GM12801 (cell line): ENCODE results near the gene CAPN9.

ENCODE experiments used
- CTCF ChIP-seq: IDR thresholded peaks from one replicate; pipeline ENCODE4 v1.5.1; 2011; ENCODE audit warnings: control low read depth; ENCODE audit not compliant: insufficient read length; ENCODE audit errors: extremely low read depth

The CAPN9 gene

GRCh38 chr1:230713915-230714764 is 33.0 kb upstream of the CAPN9 start, which contains the start of gene AGT:
Gene AGT (minus strand): TSS chr1:230714122. CDS start chr1:230710823, 3,299 bp downstream.
- TF ChIP-seq CTCF: no peak

GRCh38 chr1:230715510-230715909 is 31.7 kb upstream of the CAPN9 start:
- TF ChIP-seq CTCF: no peak

GRCh38 chr1:230717251-230717650 is 29.9 kb upstream of the CAPN9 start:
- TF ChIP-seq CTCF: no peak

- no peak for TF ChIP-seq CTCF
Measured at GRCh38 chr1:230725256-230726012, 21.8 kb upstream of the CAPN9 start.

- no peak for TF ChIP-seq CTCF
Measured at GRCh38 chr1:230728710-230729392, 18.3 kb upstream of the CAPN9 start.

- TF ChIP-seq CTCF: no peak
Measured at GRCh38 chr1:230730977-230731376, 16.2 kb upstream of the CAPN9 start.

- TF ChIP-seq CTCF: no peak
Measured at GRCh38 chr1:230735447-230735846, 11.7 kb upstream of the CAPN9 start.
